Activated T-cell treated with anti-CD3 and anti-CD28 coated beads, Interleukin-2, amount 50 U/mL, for 48 hours (primary cell): ENCODE results near the gene DVL3.
A peak's percentile ranks its signal among the peaks of the same experiment; 100 is the strongest.
"Not testable (repeated sequence)": the region's sequence is repeated elsewhere in the genome, so short reads cannot be mapped to it uniquely, and the experiment has no call there.

Source experiments
- DNase-seq, 2 experiments: peaks; one replicate each; pipeline ENCODE4 v3.0.0-alpha.2; 2020

DVL3 gene

DNA sequence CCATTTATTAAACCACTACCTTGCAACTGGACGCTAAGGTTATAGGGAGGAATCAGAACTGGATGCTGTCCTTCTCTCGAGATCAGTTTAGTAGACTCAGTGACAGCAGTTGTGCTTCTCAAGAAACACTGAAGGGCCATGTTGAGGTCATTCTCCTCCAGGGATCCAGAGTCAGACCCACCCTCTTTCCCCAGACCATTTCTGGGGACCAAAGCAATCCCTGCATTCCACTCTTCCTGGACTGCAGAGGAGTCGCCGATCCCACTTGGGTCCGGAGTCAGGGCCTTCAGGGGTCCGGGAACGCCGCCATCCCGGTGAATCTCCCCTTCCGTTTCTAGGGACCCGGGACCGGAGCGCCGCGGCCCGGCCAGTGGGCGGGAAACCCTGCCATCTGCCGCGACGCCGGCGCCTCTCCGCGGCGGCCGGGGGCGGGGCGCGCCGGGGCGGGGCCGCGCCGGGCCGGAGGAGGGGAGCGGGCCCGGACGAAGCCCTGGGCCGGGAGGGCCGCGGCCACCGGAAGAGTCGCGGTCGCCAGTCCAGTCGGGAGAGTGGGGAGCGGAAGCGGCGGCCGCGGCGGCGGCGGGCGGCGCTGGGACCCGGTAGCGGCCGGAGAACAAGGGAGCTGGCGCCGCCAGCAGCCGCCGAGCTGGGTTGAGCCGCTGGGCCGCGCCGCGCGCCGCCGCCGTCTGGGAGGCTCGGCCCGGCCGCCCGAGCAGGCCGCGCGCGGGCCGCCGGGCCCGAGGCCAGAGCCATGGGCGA lies at the start of gene DVL3:
TSS of gene DVL3 (plus strand) at position 493 of the 759 bp plus-strand sequence. CDS start at position 752, 259 bp downstream.
- peak; percentile 63 to 72 for DNase-seq

DNA sequence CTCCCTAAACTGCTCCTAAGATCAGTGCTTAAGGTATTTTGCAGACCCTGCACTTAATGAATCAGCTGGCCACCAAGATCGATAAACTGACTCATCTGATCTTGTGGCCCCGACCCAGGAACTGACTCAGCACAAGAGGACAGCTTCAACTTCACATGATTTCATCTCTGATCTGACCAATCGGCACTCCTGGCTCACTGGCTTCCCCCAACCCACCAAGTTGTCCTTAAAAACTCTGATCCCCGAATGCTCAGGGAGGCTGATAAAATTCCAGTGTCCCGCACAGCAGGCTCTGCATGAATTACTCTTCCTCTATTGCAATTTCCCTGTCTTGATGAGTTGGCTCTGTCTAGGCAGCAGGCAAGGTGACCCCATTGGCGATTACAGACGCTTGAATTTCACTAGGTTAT lies 44.9 kb upstream of the DVL3 start:
- peak in 1 of 2 experiments; percentile 23 for DNase-seq

DNA sequence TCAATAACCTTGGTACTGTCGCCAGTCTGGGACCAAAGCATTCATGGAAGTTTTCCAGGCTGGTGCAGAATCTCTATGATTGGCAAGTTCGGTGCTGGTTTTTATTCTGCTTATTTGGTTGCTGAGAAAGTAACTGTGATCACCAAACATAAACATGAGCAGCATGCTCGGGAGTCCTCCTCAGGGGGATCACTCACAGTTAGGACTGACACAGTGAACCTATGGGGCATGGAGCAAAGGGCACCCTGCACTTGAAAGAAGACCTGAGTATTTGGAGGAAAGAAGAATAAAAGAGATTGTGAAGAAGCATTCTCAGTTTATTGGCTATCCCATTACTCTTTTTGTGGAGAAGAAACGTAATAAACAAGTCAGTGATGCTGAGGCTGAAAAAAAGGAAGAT lies 39.2 kb upstream of the DVL3 start:
- no peak for DNase-seq

DNA sequence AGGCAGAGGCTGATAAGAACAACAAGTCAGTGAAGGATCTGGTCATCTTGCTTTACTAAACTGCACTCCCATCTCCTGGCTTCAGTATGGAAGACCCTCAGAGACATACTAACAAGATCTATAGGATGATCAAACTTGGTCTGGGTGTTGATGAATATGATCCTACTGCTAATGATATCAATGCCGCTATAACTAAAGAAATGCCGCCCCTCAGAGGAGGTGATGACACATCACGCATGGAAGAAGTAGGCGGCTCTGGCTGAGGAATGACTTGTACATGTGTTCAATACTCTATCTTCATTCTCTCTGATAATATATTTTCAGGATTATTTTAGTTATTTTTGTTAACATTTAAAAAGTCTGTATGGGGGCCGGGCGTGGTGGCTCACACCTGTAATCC lies 37.5 kb upstream of the DVL3 start:
- DNase-seq, result no peak

DNA sequence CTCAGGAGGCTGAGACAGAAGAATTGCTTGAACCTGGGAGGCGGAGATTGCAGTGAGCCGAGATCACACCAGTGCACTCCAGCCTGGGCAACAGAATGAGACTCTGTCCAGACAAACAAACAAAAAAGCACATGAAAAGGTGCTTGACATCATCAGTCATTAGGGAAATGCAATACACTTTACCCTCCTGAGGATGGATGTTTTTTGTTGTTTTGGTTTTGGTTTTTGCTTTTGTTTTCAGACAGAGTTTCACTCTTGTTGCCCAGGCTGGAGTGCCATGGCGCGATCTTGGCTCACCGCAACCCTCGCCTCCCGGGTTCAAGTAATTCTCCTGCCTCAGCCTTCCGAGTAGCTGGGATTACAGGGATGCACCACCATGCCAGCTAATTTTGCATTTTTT lies 34.1 kb upstream of the DVL3 start:
- DNase-seq, result not testable (repeated sequence)

DNA sequence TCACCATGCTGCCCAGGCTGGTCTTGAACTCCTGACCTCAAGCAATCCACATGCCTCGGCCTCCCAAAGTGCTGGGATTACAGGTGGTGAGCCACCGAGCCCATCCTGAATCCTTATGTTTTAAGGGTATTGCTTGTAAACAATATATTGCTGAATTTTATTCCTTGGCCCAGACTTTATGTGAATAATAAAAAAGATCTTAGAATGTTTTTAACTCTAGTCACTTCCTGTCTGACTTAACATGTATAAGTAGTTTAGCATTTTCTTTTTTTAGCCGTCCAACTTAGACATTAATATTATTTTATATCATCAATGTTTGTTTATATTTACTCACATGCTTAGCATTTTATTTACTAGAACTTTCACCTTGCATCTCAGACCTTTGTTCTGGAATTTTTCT lies 29.2 kb upstream of the DVL3 start:
- DNase-seq, result no peak

DNA sequence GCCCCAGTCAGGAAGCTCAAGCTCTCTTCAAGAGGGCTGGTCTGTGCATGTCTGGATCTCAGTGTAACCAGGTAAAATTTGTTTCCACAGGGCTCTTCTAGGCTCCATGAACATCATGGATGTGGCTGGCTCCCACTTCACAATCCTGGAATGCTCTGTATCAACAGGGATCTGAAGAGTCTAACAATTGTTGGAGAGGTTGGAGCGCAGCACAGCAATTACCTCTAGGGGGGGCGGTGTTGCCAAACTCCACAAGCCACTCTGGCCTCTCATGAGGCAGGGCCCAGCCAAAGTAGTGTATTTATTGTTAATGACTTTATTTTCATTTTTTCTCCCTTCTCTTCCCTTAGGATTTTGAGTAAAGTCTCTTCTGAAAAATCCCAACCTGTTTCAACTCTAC lies 26.2 kb upstream of the DVL3 start:
- DNase-seq, result no peak

DNA sequence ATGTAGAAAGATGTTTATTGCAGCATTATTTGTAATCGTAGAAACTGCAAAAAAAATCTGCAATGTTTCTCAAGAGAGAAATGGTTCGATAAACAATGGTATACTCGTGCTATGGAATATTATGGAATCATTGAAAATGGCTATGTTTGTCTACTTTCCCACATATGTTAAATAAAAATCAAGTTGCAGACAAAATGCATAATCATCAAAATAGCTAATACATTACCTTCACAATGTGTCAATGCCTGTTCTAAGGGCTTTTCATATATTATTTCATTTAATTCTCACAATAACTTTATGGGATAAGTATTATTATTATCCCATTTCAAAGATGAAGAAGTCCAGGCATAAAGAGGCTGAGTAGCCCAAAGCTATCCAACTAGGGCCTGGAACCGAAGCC lies 22.2 kb upstream of the DVL3 start:
- no peak for DNase-seq

DNA sequence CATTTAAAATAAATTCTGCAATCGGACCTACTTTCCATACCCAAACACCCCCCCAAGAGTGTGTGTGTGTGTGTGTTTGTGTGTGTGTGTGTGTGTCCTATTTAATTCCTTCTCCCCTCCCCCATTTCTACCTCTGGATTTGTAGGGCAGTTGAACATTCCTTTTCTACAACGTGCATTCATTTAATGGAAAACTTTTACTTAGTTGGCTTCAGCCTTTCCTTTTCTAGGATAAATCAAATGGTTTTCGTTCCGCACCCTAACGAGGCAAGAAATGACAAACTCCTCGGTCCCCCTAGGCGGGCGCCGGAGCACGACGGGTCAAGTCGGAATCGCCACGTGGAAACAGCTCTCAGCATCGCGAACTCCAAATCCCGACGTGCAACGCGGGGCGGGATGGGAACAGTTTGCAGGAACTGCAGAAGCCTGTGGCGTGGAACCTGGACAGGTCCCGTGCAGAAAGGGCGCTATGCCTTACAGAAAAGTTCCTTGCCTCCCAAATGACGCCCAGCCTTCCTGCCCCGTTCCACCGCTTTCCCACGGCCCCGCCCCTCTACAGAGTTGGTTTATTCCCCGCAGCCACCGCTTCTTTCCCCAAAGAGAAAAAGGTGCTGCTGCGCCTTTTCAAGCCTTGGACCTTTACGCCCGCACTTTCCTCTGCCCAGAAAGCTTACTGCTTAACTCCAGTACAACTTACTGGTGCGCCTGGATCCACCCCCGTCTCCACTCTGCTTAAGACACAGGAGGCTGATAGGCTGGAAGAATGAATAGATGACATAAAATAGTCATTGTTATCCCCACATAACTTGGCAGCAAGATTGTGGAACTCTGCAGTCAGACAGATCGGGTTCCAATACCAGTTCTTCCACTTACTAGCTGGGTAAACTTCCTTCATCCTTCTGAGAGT lies 21.1 kb upstream of the DVL3 start:
- DNase-seq, result peak; percentile 77

DNA sequence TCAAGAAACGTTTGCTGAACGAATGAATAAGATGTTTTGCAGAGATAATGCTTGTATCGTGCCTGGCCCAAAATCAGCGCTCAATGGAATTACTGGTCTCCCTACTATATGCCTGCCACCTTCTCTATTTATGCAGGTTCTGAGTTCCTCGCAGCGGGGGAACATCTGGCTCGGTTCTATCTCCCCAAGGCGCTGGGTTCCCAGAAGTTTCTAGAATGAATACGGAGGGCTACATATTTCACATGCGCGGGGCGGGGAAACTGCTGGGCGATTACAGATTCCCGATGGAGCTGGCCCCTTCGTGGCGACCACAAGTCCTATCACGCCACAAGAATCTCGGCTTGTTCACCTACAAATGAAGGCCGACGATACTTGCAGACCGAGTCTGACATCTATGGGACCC lies 20.4 kb upstream of the DVL3 start:
- DNase-seq, result no peak

DNA sequence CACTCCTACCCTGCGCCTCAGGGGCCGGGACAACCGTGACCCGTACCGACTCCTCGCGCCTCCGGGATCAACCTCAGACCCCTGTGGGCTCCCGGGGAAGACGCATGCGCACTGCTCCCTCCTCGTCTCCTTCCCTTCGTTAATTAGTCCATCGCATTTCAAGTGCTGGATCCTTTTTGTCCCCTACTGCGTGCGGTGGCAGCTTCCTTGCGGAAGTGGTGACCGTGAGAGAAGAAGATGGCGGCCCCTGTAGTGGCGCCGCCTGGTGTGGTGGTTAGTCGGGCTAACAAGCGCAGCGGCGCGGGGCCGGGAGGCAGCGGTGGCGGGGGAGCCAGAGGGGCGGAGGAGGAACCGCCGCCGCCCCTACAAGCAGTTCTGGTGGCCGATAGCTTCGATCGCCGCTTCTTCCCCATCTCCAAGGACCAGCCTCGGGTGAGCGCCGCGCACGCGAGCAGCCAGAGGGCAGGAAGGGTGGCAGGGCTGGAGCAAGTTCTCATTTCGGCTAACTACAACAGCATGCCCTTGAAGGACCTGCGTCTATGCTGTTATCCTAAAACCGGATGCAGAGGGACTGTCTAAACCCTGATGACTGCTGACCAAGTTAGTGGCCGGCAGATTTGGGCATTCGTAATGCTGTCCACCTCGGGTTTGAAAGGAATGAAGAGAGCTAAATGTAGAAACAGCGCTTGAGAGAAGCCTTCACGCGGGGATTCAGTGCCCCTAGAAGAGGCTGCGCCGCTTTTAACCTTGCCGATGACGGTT lies 19.8 kb upstream of the DVL3 start, which contains the start of gene EIF2B5:
TSS of gene EIF2B5 (plus strand) at position 210 of the 762 bp plus-strand sequence. CDS start at position 238, 28 bp downstream.
- peak; percentile 90 for DNase-seq

DNA sequence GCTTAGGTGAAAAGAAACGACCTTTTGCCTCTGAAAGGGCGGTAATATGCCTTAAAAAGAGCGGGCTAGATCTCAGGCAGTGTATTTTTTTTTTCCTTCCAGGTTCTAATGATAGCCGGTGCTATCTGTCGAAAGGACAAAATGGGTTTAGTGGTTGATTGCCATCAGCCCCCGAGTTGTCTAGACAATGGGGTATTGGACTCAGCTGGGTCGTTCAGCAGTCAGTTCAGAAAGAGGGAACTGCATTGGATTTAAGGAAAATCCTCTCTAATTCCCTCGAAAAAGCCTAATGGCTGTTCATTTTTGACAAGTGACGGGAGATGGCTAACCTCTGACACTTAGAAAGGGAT lies 19.3 kb upstream of the DVL3 start:
- DNase-seq, result no peak

DNA sequence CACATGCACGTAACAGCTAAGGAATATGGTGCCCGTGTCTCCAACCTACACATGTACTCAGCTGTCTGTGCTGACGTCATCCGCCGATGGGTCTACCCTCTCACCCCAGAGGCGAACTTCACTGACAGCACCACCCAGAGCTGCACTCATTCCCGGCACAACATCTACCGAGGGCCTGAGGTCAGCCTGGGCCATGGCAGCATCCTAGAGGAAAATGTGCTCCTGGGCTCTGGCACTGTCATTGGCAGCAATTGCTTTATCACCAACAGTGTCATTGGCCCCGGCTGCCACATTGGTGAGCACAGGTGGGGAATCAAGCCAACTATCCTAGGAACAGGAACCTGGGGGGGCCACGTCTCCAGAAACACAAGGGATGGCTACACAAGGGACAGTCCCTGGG lies 14.7 kb upstream of the DVL3 start:
- DNase-seq, result no peak

DNA sequence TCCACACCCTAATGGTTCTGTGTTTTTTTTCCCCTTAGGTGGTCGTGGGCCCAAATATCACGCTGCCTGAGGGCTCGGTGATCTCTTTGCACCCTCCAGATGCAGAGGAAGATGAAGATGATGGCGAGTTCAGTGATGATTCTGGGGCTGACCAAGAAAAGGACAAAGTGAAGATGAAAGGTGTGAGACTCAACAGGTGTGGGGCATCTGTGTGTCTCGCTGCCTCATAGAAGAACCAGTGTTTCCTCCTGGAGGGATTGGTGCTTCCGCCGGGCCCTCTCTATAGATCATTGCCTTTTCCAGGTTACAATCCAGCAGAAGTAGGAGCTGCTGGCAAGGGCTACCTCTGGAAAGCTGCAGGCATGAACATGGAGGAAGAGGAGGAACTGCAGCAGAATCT lies 13.0 kb upstream of the DVL3 start:
- DNase-seq, result no peak

DNA sequence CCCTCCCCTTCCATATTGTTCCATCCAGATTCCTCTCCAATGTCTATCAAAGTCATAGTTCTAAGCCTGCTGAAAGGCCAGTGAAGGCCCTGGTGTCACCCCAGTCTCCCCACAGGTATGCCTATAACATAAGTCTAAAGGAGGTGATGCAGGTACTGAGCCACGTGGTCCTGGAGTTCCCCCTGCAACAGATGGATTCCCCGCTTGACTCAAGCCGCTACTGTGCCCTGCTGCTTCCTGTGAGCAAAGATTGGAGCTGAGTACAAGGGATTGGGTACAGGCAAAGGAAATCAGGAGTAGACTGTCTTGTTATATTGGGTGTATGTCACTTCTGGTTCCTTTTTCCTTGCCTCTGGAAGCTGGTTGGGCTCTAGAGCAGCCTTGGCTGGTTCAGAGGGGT lies 11.8 kb upstream of the DVL3 start:
- DNase-seq, result no peak

DNA sequence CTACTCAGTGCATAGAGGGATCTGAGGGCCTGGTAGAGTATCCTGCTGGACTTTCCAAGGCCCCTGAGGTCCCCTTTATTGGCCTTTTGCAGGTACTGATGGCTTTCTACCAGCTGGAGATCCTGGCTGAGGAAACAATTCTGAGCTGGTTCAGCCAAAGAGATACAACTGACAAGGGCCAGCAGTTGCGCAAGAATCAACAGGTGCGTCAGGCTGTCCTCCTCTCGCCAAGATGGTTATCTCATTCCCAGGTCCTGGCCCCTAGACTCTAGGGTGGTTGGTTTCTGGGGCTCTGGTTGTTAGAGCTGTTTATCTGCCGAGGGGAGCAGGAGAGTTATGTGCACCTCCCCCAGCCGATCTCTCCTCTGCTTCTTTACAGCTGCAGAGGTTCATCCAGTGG lies 10.7 kb upstream of the DVL3 start:
- no peak for DNase-seq

DNA sequence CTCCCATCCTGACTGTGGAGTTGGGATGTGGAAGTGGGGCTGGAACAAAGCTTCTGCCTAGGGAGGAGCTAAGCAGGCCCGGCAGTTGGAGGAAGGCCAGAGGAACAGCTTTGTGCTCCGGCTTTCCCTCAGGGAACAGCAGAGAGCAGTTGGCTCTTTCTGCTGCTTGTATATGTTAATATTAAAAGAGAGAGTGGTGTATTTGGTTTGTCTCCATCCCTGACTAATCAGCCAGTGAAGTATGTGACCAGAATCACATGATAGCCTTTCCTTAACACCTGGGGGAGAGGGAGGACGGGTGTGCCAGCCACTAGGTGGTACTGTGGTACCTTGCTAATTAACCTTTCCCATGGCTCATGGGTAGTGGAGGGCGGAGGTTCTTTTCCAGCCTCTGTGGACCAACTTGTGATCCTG lies 10.1 kb upstream of the DVL3 start:
- DNase-seq, result peak in 1 of 2 experiments; percentile 38

DNA sequence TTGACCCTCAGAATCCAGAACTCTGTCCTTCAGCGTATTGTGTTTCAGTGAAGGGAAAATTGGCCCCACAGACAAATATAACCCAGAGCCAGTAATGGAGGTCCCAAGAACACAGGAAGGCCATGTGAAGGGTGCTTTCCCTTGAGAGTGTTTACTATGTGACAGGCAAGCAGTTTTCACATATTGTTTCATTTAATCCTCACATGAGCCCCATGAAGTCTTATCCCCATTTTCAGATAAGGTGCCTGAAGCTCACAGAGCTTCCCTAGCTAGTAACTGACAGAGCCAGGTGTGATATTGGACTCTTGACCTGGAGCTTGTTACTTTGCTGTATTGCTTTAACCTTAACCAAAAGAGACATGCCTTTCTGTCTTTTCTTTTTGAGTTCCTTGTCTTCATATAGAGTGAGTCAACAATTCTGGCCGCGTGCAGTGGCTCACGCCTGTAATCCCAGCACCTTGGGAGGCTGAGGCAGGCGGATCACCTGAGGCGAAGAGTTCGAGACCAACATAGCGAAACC lies 9.4 kb upstream of the DVL3 start:
- no peak for DNase-seq

DNA sequence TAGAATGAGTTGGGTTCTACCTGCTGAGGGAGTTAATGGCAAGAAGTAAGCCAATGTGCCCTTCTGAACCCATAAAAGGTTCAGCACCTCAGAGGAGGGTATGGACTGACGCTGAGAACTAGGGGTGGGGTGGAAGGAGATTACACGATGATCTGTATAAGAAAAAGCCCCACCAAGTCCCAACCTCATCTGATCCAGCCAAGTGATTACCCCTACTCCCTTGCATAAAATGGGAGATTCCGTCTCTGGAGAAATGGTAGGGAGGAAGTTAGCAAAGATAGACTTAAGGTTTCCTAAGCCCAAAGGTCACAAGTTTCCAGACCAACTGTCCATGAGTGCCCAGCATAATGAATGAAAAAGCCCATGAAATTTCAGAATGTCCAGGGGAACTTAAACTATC lies 7.1 kb upstream of the DVL3 start:
- no peak for DNase-seq

DNA sequence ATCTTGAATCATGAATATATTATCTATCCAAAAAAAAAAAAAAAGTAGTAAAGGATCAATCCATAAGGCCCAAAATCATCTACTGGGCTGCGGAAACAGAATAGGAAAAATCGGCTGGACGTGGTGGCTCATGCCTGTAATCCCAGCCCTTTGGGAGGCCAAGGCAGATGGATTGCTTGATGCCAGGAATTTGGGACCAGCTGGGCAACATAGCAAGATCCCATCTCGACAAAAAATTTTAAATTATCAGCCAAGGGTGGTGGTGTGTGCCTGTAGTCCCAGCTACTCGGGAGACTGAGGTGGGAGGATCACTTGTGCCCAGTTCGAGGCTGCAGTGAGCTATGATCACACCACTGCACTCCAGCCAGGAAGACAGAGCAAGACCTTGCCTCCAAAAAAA lies 6.1 kb upstream of the DVL3 start:
- no peak for DNase-seq

DNA sequence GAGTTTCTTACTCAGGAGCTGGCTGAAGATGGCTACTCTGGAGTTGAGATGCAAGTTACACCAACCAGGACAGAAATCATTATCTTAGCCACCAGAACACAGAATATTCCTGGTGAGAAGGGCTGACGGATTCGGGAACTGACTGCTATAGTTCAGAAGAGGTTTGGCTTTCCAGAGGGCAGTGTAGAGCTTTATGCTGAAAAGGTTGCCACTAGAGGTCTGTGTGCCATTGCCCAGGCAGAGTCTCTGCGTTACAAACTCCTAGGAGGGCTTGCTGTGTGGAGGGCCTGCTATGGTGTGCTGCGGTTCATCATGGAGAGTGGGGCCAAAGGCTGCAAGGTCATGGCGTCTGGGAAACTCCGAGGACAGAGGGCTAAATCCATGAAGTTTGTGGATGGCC lies 5.4 kb upstream of the DVL3 start:
- DNase-seq, result not testable (repeated sequence)

DNA sequence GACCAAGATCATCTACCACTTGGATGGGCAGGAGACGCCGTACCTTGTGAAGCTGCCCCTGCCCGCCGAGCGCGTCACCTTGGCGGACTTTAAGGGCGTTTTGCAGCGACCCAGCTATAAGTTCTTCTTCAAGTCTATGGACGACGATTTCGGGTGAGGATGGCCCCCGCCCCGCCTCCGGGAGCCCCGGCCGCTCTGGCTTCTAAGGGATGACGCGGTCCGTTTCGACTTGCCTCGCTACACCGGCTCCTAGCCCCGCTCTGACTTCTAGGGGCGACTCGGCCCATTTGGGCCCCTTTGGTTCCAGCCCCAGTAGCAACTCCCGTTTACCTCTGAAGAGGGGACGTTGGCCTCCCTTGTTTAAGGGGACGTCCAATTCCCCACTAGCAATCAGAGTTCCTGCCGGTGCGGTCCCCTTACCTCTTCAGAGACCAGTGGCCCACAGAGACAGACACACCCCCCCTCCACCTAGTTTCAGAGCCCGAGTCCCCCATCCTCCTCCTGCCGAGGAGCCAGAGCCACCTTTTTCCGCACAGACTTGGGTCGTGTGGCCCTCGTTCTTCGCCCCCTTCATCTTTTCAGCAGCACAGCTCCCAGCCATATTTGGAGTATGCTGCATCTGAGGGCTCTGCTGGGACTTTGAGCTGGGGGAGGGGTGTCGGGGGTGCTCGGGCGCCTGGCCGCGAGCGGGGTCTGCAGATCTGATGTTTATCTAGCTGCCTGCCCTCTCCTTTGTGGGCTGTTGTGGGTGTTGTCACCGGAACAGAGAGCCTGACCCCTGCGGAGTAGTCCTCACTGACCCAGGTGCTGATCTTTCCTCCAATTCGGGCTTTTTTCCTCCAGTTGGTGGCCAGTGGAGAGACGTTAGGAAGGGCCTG lies 706 bp downstream of the DVL3 start:
- DNase-seq, result peak; percentile 74 to 76
